ENCODE data around the gene DACT2.

DNA sequence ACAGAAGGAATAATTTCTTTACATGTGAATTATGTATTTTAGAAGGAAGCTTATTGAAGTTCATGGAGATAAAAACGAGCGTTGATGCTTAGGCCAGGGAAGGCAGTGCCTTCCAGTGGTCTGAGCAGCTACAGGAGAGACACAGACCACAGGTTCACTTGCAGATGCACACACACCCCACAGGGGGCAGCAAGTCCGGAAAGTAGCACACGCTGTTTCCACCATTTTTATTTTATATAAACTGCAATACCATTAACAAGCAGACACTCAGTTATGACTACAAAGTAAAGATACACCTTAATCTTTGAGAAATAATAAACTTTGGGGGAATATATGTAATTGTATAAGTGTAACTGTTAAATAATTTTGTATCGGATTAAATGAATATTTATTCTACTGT is 13.5 kb upstream of the DACT2 start:
- TF ChIP-seq, protein P1, sequence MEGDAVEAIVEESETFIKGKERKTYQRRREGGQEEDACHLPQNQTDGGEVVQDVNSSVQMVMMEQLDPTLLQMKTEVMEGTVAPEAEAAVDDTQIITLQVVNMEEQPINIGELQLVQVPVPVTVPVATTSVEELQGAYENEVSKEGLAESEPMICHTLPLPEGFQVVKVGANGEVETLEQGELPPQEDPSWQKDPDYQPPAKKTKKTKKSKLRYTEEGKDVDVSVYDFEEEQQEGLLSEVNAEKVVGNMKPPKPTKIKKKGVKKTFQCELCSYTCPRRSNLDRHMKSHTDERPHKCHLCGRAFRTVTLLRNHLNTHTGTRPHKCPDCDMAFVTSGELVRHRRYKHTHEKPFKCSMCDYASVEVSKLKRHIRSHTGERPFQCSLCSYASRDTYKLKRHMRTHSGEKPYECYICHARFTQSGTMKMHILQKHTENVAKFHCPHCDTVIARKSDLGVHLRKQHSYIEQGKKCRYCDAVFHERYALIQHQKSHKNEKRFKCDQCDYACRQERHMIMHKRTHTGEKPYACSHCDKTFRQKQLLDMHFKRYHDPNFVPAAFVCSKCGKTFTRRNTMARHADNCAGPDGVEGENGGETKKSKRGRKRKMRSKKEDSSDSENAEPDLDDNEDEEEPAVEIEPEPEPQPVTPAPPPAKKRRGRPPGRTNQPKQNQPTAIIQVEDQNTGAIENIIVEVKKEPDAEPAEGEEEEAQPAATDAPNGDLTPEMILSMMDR (IDR thresholded peaks at IDR 0.05 in 4 of 5, conservative IDR thresholded peaks at IDR 0.05 in 1 of 5): no peak
- no peak for TF ChIP-seq POLR2A (IDR thresholded peaks at IDR 0.05)

Measured in gastrocnemius medialis (tissue), 4 donors.